22Rv1 (cell line): ENCODE measurements around the gene GCAT.

Experiments used
- ZFX ChIP-seq: fragments of 450-650 bp; IDR thresholded peaks from 2 replicates; pipeline ENCODE4 v1.6.1; 2017; ENCODE audit warnings: antibody characterized with exemption, borderline replicate concordance
- TF ChIP-seq, protein P1 (sequence below): fragments of 450-650 bp; IDR thresholded peaks from 2 replicates; pipeline ENCODE4 v1.5.1; 2017; ENCODE audit warnings: mild to moderate bottlenecking

DNA sequence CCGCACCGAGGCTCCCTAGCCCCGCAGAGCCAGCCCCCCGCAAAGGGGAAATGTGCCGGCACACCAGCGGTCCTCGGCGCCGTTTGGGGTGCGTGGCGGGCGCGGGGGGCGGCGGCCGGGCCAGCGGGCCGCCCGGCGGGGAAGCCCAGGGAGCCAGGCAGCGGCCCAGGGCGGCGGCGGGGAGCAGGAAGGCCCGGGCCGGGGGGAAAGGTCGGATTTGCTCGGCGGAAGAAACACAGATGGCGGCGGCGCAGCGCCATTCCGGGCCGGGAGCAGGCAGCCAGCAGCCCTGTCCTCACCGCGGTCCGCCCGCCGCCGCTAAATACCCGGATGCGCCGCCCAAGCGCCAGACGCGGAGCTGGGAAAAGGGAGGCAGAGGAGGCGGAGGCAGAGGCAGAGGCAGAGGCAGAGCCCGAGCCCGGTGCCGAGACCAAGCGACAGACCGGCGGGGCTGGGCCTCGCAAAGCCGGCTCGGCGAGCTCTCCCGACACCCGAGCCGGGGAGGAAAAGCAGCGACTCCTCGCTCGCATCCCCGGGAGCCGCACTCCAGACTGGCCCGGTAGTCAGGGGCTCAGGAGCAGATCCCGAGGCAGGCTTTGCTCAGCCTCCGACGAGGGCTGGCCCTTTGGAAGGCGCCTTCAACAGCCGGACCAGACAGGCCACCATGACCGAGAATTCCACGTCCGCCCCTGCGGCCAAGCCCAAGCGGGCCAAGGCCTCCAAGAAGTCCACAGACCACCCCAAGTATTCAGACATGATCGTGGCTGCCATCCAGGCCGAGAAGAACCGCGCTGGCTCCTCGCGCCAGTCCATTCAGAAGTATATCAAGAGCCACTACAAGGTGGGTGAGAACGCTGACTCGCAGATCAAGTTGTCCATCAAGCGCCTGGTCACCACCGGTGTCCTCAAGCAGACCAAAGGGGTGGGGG is 2.6 kb upstream of the GCAT start:
- TF ChIP-seq, protein P1, sequence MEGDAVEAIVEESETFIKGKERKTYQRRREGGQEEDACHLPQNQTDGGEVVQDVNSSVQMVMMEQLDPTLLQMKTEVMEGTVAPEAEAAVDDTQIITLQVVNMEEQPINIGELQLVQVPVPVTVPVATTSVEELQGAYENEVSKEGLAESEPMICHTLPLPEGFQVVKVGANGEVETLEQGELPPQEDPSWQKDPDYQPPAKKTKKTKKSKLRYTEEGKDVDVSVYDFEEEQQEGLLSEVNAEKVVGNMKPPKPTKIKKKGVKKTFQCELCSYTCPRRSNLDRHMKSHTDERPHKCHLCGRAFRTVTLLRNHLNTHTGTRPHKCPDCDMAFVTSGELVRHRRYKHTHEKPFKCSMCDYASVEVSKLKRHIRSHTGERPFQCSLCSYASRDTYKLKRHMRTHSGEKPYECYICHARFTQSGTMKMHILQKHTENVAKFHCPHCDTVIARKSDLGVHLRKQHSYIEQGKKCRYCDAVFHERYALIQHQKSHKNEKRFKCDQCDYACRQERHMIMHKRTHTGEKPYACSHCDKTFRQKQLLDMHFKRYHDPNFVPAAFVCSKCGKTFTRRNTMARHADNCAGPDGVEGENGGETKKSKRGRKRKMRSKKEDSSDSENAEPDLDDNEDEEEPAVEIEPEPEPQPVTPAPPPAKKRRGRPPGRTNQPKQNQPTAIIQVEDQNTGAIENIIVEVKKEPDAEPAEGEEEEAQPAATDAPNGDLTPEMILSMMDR: no peak
- TF ChIP-seq ZFX: no peak
